ENCODE results near the gene NOD2.

Gene NOD2

DNA sequence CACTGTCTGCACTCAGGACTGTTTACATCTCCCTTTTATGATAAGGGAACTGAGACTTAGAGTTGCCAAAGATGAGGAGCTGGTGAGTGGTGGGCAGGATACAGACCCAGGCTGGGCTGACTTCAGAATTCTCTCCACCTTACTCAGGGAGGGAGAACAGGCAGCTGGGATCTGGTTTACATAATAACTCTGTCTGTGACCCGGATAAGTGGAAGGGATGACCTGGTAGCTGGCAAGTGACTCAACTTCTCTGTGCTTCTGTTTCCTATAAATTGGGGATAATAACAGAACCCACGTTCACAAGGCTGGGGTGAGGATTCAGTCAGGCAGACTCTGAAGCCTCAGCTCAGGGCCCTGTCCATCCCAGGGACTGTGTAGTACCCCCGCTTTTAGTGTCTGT lies 14.9 kb upstream of the NOD2 start:
- no peak overlapping the region for H3K27ac ChIP-seq
- TF ChIP-seq, protein P1, sequence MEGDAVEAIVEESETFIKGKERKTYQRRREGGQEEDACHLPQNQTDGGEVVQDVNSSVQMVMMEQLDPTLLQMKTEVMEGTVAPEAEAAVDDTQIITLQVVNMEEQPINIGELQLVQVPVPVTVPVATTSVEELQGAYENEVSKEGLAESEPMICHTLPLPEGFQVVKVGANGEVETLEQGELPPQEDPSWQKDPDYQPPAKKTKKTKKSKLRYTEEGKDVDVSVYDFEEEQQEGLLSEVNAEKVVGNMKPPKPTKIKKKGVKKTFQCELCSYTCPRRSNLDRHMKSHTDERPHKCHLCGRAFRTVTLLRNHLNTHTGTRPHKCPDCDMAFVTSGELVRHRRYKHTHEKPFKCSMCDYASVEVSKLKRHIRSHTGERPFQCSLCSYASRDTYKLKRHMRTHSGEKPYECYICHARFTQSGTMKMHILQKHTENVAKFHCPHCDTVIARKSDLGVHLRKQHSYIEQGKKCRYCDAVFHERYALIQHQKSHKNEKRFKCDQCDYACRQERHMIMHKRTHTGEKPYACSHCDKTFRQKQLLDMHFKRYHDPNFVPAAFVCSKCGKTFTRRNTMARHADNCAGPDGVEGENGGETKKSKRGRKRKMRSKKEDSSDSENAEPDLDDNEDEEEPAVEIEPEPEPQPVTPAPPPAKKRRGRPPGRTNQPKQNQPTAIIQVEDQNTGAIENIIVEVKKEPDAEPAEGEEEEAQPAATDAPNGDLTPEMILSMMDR (conservative IDR thresholded peaks at IDR 0.05): no peak
- no peak for TF ChIP-seq ZFX (IDR thresholded peaks at IDR 0.05)

DNA sequence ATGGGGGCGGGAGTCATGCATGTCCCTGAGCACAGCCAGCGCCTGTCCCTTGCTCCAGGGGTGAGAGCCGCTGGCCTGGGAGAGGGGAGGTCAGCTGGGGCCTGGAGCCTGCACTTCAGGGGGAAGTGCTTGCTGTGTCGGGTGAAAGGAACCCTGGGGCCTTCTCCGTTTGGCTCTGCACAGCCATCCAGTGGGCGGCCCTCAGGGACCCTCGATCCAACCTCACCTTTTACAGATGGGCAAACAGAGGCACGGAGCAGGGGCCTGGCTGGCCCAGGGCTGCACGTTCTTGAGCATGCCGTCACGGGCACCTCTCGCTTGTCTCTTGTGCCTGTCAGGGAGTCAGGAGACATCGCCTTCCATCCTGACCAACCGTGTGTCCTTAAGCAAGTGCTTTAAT lies 14.1 kb upstream of the NOD2 start:
- no peak overlapping the region for H3K27ac ChIP-seq
- TF ChIP-seq, protein P1 (conservative IDR thresholded peaks at IDR 0.05): no peak
- no peak; the same call in 1 of the 2 replicates for TF ChIP-seq ZFX (IDR thresholded peaks at IDR 0.05)

DNA sequence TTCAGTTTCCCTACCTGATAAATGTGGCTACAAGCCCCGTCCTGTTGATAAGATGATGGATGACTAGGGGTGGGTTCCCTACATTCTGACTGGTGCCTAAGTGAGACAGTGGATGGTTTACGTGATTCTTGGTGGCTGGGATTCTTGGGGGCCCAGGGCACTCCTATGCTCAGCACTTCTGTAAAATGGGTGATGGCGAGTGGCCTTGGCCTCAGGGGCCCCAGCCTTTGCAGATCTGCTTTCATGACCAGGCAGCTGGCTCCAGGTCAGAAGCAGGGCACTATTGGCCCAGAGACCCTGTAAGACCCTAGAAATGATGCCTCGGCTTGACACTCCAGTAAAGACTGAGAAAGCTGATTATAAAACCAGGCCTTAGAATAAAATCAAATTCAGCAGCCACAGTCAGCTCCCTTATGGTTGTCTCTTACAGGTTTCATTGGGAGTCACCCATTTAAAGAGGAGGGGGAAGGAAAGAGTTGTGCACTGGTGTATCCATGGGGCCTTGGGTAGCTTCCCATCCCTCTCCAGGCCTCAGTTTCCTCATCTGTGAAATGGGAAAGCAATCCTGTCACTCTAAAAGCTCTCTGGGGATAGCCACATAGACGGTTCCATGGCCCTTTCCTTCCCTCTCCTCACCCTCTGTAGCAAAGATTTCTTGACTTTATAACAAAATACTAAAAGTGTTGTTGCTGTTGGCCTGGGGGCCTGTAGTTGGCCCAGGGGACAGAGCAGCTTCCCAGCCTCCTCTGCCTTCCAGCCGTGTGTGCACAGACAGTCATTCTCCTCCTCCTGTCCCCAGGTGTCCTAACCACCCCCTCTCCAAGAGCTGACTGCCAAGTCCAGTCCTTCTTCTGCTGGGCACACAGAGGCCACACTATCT lies 13.5 kb upstream of the NOD2 start:
- no peak; the same call in 1 of the 2 replicates for TF ChIP-seq ZFX (IDR thresholded peaks at IDR 0.05)
- TF ChIP-seq, protein P1 (conservative IDR thresholded peaks at IDR 0.05): no peak

DNA sequence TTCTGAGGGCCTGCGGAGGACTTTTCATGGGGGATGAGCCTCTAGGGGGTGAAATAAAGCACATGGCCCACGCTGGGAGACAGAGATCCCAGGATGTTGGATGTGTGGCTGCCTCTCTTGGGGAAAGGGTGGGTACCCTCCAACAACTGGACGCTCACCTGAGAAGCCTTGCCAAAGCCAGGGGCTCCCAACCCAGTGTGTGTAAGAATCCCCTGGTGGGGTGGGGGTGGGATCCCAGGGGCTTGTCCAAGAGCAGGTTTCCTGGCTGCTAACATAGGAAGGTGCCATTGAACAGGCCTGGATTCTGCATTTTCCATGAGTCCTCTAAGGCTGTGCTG lies 12.9 kb upstream of the NOD2 start:
- TF ChIP-seq ZFX (IDR thresholded peaks at IDR 0.05): no peak
- TF ChIP-seq, protein P1 (conservative IDR thresholded peaks at IDR 0.05): no peak
- H3K27ac ChIP-seq: no peak overlapping the region

More for the DNA sequence above, 13.5 kb upstream of the NOD2 start:
- H3K27ac ChIP-seq: no peak overlapping the region

DNA sequence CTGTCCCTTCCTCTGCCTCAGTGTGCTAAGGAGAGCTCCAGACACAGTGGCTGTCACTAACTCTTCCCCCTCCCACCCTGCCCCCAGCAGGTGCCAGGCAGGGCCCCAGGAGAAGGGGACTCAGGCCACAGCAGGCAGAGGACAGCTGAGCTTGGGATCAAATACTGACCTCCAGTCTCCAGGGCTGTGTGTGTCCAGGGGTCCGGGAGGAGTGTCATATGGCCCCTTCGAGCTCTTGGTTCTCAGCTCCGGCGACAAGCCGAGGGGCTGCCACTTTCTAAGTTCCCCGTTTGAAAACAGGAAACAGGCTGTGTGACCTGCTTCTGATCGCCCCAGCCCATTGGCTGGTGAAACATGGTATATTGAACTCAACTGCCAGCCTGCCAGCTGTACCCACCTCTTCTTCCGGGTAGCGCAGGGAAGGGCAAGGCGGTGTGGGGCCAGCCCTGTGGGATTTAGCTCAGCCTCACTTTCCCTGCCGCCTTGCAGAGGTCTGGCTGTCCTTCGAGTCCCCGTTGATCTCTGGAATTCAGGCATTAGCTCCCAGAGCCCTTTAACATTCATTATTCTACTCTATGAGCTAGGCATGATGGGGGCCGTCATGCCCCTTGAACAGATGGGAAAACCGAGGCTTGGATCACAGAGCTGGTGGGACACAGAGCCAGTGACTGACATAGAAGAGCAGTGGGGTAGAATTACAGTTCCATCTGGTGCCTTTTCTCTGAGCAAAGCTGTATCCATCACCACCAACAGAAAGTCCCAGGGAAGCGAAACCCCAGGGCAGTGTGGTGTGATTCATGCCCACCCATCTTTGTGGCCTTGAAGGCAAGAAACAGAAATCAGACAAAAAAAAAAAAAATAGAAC lies 12.2 kb upstream of the NOD2 start, which contains the start of gene SNX20:
TSS of gene SNX20 (minus strand) at position 292 of the 865 bp plus-strand sequence. CDS start 3,786 bp downstream, outside the sequence.
- no peak for TF ChIP-seq ZFX (IDR thresholded peaks at IDR 0.05)
- TF ChIP-seq, protein P1 (conservative IDR thresholded peaks at IDR 0.05): no peak
- H3K27ac ChIP-seq: no peak within 1 kb of the TSS

DNA sequence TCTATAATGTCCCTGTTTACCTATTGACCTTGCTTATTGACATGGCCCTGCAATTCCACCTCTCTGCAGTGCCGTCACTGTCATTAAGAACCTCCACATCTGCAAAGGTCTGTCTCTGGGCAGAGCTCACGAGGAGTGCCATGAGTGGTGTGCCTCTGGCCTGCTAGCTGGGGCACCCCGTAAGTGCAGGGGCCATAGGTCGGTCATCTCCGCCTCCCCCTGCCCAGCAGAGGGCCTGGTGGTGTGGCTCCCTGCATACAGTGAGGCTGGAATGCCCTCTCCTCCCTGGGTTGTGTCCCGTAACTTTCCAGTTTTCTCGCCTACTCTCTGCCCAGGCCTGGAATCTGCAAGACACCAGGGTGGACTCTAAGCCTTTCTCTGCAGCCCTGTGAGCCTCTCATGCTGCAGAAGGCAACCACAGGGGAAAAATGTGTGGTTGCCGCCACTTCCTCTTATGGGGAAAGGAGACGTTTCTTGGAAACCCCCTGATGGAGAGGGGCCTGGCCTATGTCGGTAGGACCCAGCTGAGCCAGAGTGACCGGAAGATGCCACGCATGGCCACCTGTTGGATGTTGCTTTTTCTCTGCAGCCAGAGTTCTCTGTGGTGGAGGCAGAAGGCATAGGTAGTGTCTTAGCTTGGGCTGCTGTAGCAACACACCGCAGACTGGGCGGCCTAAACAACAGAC lies 9.6 kb upstream of the NOD2 start:
- no peak for TF ChIP-seq ZFX (IDR thresholded peaks at IDR 0.05)
- TF ChIP-seq, protein P1 (conservative IDR thresholded peaks at IDR 0.05): no peak
- no peak overlapping the region for H3K27ac ChIP-seq

Measured in C4-2B (cell line).